Left lung (tissue), 10 donors: ENCODE measurements around the gene RCC1. TPM values are rescaled to one million over a fixed set of nuclear protein-coding genes. Genes with fewer than 3 reads are reported as not detected.

Source experiments
- ATAC-seq: fragments of 200-7000 bp; cut with Tn5 transposase; one replicate; pipeline ENCODE4 v1.9.1; 2020; ENCODE audit warnings: moderate library complexity
- DNase-seq, 4 donors: peaks; one replicate each; pipeline ENCODE4 v3.0.0-alpha.2; 2013 to 2020
- H3K27ac ChIP-seq, 2 donors: fragments of 200-600 bp; sonication (generic) in 1 of 2; one replicate each; pipeline versions ENCODE4 v1.5.0 to v1.8.0; 2020 to 2021
- H3K27me3 ChIP-seq, 2 donors: fragments of 200-600 bp; sonication (generic) in 1 of 2; one replicate each; pipeline versions ENCODE4 v1.5.0 to v1.8.0; 2020 to 2021
- H3K36me3 ChIP-seq, 2 donors: fragments of 200-600 bp; sonication (generic) in 1 of 2; one replicate each; pipeline versions ENCODE4 v1.5.0 to v1.8.0; 2020 to 2021
- H3K4me1 ChIP-seq, 2 donors: fragments of 200-600 bp; one replicate each; pipeline ENCODE4 v1.8.0; 2021
- H3K4me3 ChIP-seq, 2 donors: fragments of 200-600 bp; sonication (generic) in 1 of 2; one replicate each; pipeline versions ENCODE4 v1.5.0 to v1.8.0; 2020 to 2021; ENCODE audit warnings: mild to moderate bottlenecking in 1 of 2
- H3K9me3 ChIP-seq, 2 donors: fragments of 200-600 bp; sonication (generic) in 1 of 2; one replicate each; pipeline versions ENCODE4 v1.5.0 to v1.8.0; 2020 to 2021
- CTCF ChIP-seq, 2 donors: fragments of 200-600 bp; sonication (generic) in 1 of 2; IDR thresholded peaks; one replicate each; pipeline versions ENCODE4 v1.5.0 to v1.8.0; 2021; ENCODE audit warnings: antibody characterized with exemption in 2 of 2
- intact Hi-C, 2 donors: fragments of 100-400 bp; cut with DNase I; formaldehyde crosslinking; loops; one replicate each; pipeline versions ENCODE4 v1.11.2 to v1.14.2; 2022
- polyA plus RNA-seq, 6 donors: library from polyadenylated mRNA; unstranded; fragments of 120-200 nt; gene quantifications; one replicate each; pipeline ENCODE4 v1.2.1, GENCODE V29; 2013; ENCODE audit not compliant: insufficient read length in 6 of 6
- total RNA-seq, 2 donors: library from RNA; stranded (reverse); fragmentation: NEBNext Ultra II Directional; extraction: Animal tissue kit (Norgen Biotek cat#: 25700); gene quantifications; one replicate each; pipeline ENCODE4 v1.2.1, GENCODE V29; 2021
- donor health status: DM: no; HTN: yes; CAD: no.
- donor health status: DM: no; HTN: no; CAD: no.

The RCC1 gene
- total and polyA plus RNA-seq, 8 donors = 35.5 to 57.8 (median 38.7) TPM

GRCh38 chr1:28552758-28553663 lies 47.2 kb downstream of the RCC1 start, which contains the start of gene TRNAU1AP:
Gene TRNAU1AP, plus strand, starts transcription at chr1:28553085. Its CDS starts 26 bp downstream, at chr1:28553111.
- H3K36me3 ChIP-seq = peaks cover 0 to 34% of the 10 kb centered on the region in 2 donors
- no peaks in the 10 kb centered on the region for H3K9me3 ChIP-seq
- intact Hi-C loops = no loop called here
- peak; percentile 96 to 99 (median 98) for DNase-seq
- H3K4me1 ChIP-seq = peaks cover 7 to 23% of the 10 kb centered on the region in 2 donors
- peak; percentile 98 for ATAC-seq
- H3K4me3 ChIP-seq = peak within 1 kb of the TSS; percentile 85 to 92
- H3K27ac ChIP-seq = peak within 1 kb of the TSS; percentile 78 to 83
- TF ChIP-seq CTCF (IDR thresholded peaks at IDR 0.05) = no peak
- no peaks in the 10 kb centered on the region for H3K27me3 ChIP-seq

GRCh38 chr1:28560886-28561285 lies 55.0 kb downstream of the RCC1 start:
- peaks cover 0 to 100% of the 10 kb centered on the region in 2 donors for H3K36me3 ChIP-seq
- no peaks in the 10 kb centered on the region for H3K27me3 ChIP-seq
- no peak for ATAC-seq
- no peaks in the 10 kb centered on the region for H3K4me1 ChIP-seq
- TF ChIP-seq CTCF (IDR thresholded peaks at IDR 0.05) = no peak
- no peak for DNase-seq
- no peak overlapping the region for H3K27ac ChIP-seq
- intact Hi-C loops = no loop called here
- no peak overlapping the region for H3K4me3 ChIP-seq
- no peaks in the 10 kb centered on the region for H3K9me3 ChIP-seq

- no peak for DNase-seq
- peak; percentile 72 for ATAC-seq
- TF ChIP-seq CTCF (IDR thresholded peaks at IDR 0.05) = no peak
- Histone ChIP-seq H3K27ac (peak overlapping the region; percentile 10 to 14), H3K27me3 (no peaks in the 10 kb centered on the region), H3K36me3 (peaks cover 0 to 100% of the 10 kb centered on the region in 2 donors), H3K4me1 (no peaks in the 10 kb centered on the region), H3K4me3 (no peak overlapping the region), H3K9me3 (no peaks in the 10 kb centered on the region)
- intact Hi-C loops = no loop called here
These were observed 58.5 kb downstream of the RCC1 start for GRCh38 chr1:28564310-28564709.

- no peak for TF ChIP-seq CTCF (IDR thresholded peaks at IDR 0.05)
- Histone ChIP-seq H3K4me3 (no peak overlapping the region), H3K27me3 (no peaks in the 10 kb centered on the region), H3K4me1 (no peaks in the 10 kb centered on the region), H3K27ac (peak overlapping the region; percentile 10 to 14), H3K36me3 (peaks cover 0 to 100% of the 10 kb centered on the region in 2 donors), H3K9me3 (no peaks in the 10 kb centered on the region)
- intact Hi-C loops = no loop called here
- DNase-seq (peak in 1 of 4 donors; percentile 39), ATAC-seq (peak; percentile 81)
These were observed 59.2 kb downstream of the RCC1 start for GRCh38 chr1:28565040-28565439.

GRCh38 chr1:28565726-28566125 lies 59.9 kb downstream of the RCC1 start:
- DNase-seq = no peak
- no peaks in the 10 kb centered on the region for H3K4me1 ChIP-seq
- H3K4me3 ChIP-seq = no peak overlapping the region
- no peaks in the 10 kb centered on the region for H3K9me3 ChIP-seq
- H3K27me3 ChIP-seq = no peaks in the 10 kb centered on the region
- intact Hi-C loops = no loop called here
- peaks cover 0 to 100% of the 10 kb centered on the region in 2 donors for H3K36me3 ChIP-seq
- ATAC-seq = no peak
- H3K27ac ChIP-seq = no peak overlapping the region
- TF ChIP-seq CTCF (IDR thresholded peaks at IDR 0.05) = no peak
